ENCODE measurements around the gene CUL2. TPM values are rescaled to one million over a fixed set of nuclear protein-coding genes. Genes with fewer than 3 reads are reported as not detected.

The CUL2 gene
- polyA plus RNA-seq, 2 donors: 5.3 to 11.3 TPM

GRCh38 chr10:35011771-35012191, 78.4 kb downstream of the CUL2 start:
- Histone ChIP-seq H3K9me3 (ENCODE audit: control insufficient read depth in 2 of 2, insufficient read depth in 1 of 2, low read depth in 1 of 2, low read length in 1 of 2) (no peaks in the 10 kb centered on the region), H3K4me3 (ENCODE audit: low read depth in 1 of 2, low read length in 2 of 2) (no peak overlapping the region), H3K4me1 (ENCODE audit: control insufficient read depth in 2 of 2, insufficient read depth in 2 of 2, low read length in 1 of 2) (no peaks in the 10 kb centered on the region), H3K27ac (ENCODE audit: low read depth in 2 of 2, low read length in 1 of 2) (no peak overlapping the region), H3K36me3 (ENCODE audit: control insufficient read depth in 2 of 2, insufficient read depth in 2 of 2, low read length in 1 of 2) (peaks cover 8 to 11% of the 10 kb centered on the region in 2 donors), H3K27me3 (ENCODE audit: control insufficient read depth in 1 of 2, insufficient read depth in 2 of 2, low read length in 2 of 2) (no peaks in the 10 kb centered on the region)
- WGBS, 2 donors: 89 to 90% methylated on average over 7 of the region's 7 CpGs

GRCh38 chr10:35007858-35008301, 82.3 kb downstream of the CUL2 start:
- 95 to 96% methylated on average over 4 of the region's 4 CpGs for WGBS, 2 donors
- Histone ChIP-seq H3K9me3 (ENCODE audit: control insufficient read depth in 2 of 2, insufficient read depth in 1 of 2, low read depth in 1 of 2, low read length in 1 of 2) (no peaks in the 10 kb centered on the region), H3K36me3 (ENCODE audit: control insufficient read depth in 2 of 2, insufficient read depth in 2 of 2, low read length in 1 of 2) (peaks cover 8 to 10% of the 10 kb centered on the region in 2 donors), H3K4me3 (ENCODE audit: low read depth in 1 of 2, low read length in 2 of 2) (no peak overlapping the region), H3K4me1 (ENCODE audit: control insufficient read depth in 2 of 2, insufficient read depth in 2 of 2, low read length in 1 of 2) (no peaks in the 10 kb centered on the region), H3K27ac (ENCODE audit: low read depth in 2 of 2, low read length in 1 of 2) (peak overlapping the region in 1 of 2 donors; percentile 13), H3K27me3 (ENCODE audit: control insufficient read depth in 1 of 2, insufficient read depth in 2 of 2, low read length in 2 of 2) (no peaks in the 10 kb centered on the region)

GRCh38 chr10:35006836-35007235, 83.3 kb downstream of the CUL2 start:
- 77 to 83% methylated on average over 4 of the region's 4 CpGs for WGBS, 2 donors

GRCh38 chr10:35005868-35006267, 84.3 kb downstream of the CUL2 start:
- Histone ChIP-seq H3K4me3 (ENCODE audit: low read depth in 1 of 2, low read length in 2 of 2) (no peak overlapping the region), H3K9me3 (ENCODE audit: control insufficient read depth in 2 of 2, insufficient read depth in 1 of 2, low read depth in 1 of 2, low read length in 1 of 2) (no peaks in the 10 kb centered on the region), H3K27me3 (ENCODE audit: control insufficient read depth in 1 of 2, insufficient read depth in 2 of 2, low read length in 2 of 2) (no peaks in the 10 kb centered on the region), H3K36me3 (ENCODE audit: control insufficient read depth in 2 of 2, insufficient read depth in 2 of 2, low read length in 1 of 2) (peaks cover 4 to 8% of the 10 kb centered on the region in 2 donors), H3K4me1 (ENCODE audit: control insufficient read depth in 2 of 2, insufficient read depth in 2 of 2, low read length in 1 of 2) (no peaks in the 10 kb centered on the region), H3K27ac (ENCODE audit: low read depth in 2 of 2, low read length in 1 of 2) (no peak overlapping the region)
- 78 to 82% methylated on average over 8 of the region's 8 CpGs for WGBS, 2 donors

More at GRCh38 chr10:35006836-35007235, 83.3 kb downstream of the CUL2 start:
- Histone ChIP-seq H3K36me3 (ENCODE audit: control insufficient read depth in 2 of 2, insufficient read depth in 2 of 2, low read length in 1 of 2) (peaks cover 4 to 8% of the 10 kb centered on the region in 2 donors), H3K4me3 (ENCODE audit: low read depth in 1 of 2, low read length in 2 of 2) (no peak overlapping the region), H3K27ac (ENCODE audit: low read depth in 2 of 2, low read length in 1 of 2) (no peak overlapping the region), H3K9me3 (ENCODE audit: control insufficient read depth in 2 of 2, insufficient read depth in 1 of 2, low read depth in 1 of 2, low read length in 1 of 2) (no peaks in the 10 kb centered on the region), H3K27me3 (ENCODE audit: control insufficient read depth in 1 of 2, insufficient read depth in 2 of 2, low read length in 2 of 2) (no peaks in the 10 kb centered on the region), H3K4me1 (ENCODE audit: control insufficient read depth in 2 of 2, insufficient read depth in 2 of 2, low read length in 1 of 2) (no peaks in the 10 kb centered on the region)

GRCh38 chr10:35004651-35005050, 85.5 kb downstream of the CUL2 start:
- H3K9me3 ChIP-seq (ENCODE audit: control insufficient read depth in 2 of 2, insufficient read depth in 1 of 2, low read depth in 1 of 2, low read length in 1 of 2): no peaks in the 10 kb centered on the region

DNA sequence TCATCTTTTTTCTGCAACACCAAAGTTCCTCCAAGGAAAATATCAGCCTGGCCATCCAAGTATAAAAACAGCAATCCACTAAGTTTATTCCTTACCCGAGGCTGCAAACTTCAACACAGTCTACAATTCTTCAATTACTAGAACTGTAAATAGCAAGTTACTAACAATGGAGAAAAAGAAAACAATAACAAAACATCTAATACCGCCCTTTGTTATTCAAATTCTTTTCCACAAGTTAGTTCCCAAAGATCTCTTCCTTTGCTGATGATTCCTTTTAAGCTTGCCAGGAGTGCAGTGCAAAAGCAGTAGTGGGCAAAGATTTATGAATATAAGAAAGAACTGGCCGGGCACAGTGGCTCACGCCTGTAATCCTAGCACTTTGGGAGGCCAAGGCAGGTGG, 86.2 kb downstream of the CUL2 start:
- no peaks in the 10 kb centered on the region for H3K9me3 ChIP-seq (ENCODE audit: control insufficient read depth in 2 of 2, insufficient read depth in 1 of 2, low read depth in 1 of 2, low read length in 1 of 2)
- whole genome bisulfite sequencing, 2 donors: 87% methylated on average over 4 of the region's 4 CpGs
- peaks cover 0 to 5% of the 10 kb centered on the region in 2 donors for H3K36me3 ChIP-seq (ENCODE audit: control insufficient read depth in 2 of 2, insufficient read depth in 2 of 2, low read length in 1 of 2)
- no peak overlapping the region for H3K4me3 ChIP-seq (ENCODE audit: low read depth in 1 of 2, low read length in 2 of 2)
- H3K27me3 ChIP-seq (ENCODE audit: control insufficient read depth in 1 of 2, insufficient read depth in 2 of 2, low read length in 2 of 2): no peaks in the 10 kb centered on the region
- H3K27ac ChIP-seq (ENCODE audit: low read depth in 2 of 2, low read length in 1 of 2): no peak overlapping the region
- H3K4me1 ChIP-seq (ENCODE audit: control insufficient read depth in 2 of 2, insufficient read depth in 2 of 2, low read length in 1 of 2): no peaks in the 10 kb centered on the region

More at GRCh38 chr10:35004651-35005050, 85.5 kb downstream of the CUL2 start:
- Histone ChIP-seq H3K4me3 (ENCODE audit: low read depth in 1 of 2, low read length in 2 of 2) (no peak overlapping the region), H3K36me3 (ENCODE audit: control insufficient read depth in 2 of 2, insufficient read depth in 2 of 2, low read length in 1 of 2) (peaks cover 0 to 5% of the 10 kb centered on the region in 2 donors), H3K27ac (ENCODE audit: low read depth in 2 of 2, low read length in 1 of 2) (no peak overlapping the region), H3K4me1 (ENCODE audit: control insufficient read depth in 2 of 2, insufficient read depth in 2 of 2, low read length in 1 of 2) (no peaks in the 10 kb centered on the region), H3K27me3 (ENCODE audit: control insufficient read depth in 1 of 2, insufficient read depth in 2 of 2, low read length in 2 of 2) (no peaks in the 10 kb centered on the region)
- WGBS, 2 donors: 89 to 91% methylated on average over 3 of the region's 3 CpGs

DNA sequence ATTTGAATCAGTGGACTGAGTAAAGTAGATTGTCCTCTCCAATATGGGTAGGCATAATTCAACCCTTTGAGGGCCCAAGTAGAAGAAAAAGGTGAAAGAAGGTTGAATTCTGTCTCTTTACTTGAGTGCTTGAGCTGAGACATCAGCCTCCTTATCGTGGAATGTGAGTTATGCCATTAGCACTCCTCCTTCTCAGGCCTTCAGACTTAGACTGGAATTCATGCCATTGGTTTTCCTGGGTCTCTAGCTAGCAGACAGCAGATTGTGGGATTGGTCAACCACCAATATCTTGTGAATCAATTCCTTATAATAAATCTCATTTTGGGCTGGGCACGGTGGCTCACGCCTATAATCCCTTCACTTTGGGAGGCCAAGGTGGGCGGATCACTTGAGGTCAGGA, 89.2 kb downstream of the CUL2 start:
- Histone ChIP-seq H3K27ac (ENCODE audit: low read depth in 2 of 2, low read length in 1 of 2) (no peak overlapping the region), H3K9me3 (ENCODE audit: control insufficient read depth in 2 of 2, insufficient read depth in 1 of 2, low read depth in 1 of 2, low read length in 1 of 2) (no peaks in the 10 kb centered on the region), H3K4me1 (ENCODE audit: control insufficient read depth in 2 of 2, insufficient read depth in 2 of 2, low read length in 1 of 2) (no peaks in the 10 kb centered on the region), H3K36me3 (ENCODE audit: control insufficient read depth in 2 of 2, insufficient read depth in 2 of 2, low read length in 1 of 2) (no peaks in the 10 kb centered on the region), H3K4me3 (ENCODE audit: low read depth in 1 of 2, low read length in 2 of 2) (no peak overlapping the region), H3K27me3 (ENCODE audit: control insufficient read depth in 1 of 2, insufficient read depth in 2 of 2, low read length in 2 of 2) (no peaks in the 10 kb centered on the region)
- WGBS, 2 donors: 88 to 95% methylated on average over 4 of the region's 4 CpGs

DNA sequence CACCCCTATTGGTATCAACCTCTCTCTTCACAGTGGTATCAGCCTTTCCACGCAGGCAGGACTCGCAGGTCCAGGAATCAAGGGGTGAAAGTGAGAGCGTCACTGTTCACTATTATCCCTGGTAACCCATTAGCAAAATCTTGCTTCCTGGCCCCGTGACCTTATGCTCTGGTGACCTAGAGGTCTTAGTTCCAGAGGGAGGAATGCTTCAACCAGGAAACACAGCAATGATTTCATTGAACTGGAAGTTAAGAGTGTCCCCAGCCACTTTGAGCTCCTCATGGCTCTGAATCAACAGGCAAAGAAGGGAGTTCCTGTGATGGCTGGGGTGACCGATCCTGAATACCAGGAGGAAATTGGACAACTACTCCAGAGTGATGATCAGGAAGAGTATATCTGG, 90.6 kb downstream of the CUL2 start:
- 90% methylated on average over 5 of the region's 5 CpGs for WGBS, 2 donors

DNA sequence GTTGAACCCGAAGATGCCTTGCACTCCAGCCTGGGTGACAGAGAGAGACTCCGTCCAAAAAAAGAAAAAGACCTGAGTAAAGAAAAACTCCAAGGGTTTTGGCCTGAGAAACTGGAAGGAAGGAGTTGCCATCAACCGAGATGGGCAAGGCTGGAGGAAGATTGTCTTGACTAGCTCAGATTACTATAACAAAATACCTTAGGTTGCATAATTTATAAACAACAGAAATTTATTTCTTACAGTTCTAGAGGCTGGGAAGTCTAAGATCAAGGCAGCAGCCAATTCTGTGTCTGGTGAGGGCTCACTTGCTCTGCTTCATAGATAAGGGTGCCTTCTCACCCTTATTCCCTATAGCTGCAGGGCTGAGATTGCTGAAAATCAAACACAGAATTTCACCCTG, 91.2 kb downstream of the CUL2 start:
- no peak overlapping the region for H3K27ac ChIP-seq (ENCODE audit: low read depth in 2 of 2, low read length in 1 of 2)
- H3K36me3 ChIP-seq (ENCODE audit: control insufficient read depth in 2 of 2, insufficient read depth in 2 of 2, low read length in 1 of 2): no peaks in the 10 kb centered on the region
- no peaks in the 10 kb centered on the region for H3K9me3 ChIP-seq (ENCODE audit: control insufficient read depth in 2 of 2, insufficient read depth in 1 of 2, low read depth in 1 of 2, low read length in 1 of 2)
- H3K4me3 ChIP-seq (ENCODE audit: low read depth in 1 of 2, low read length in 2 of 2): no peak overlapping the region
- H3K27me3 ChIP-seq (ENCODE audit: control insufficient read depth in 1 of 2, insufficient read depth in 2 of 2, low read length in 2 of 2): no peaks in the 10 kb centered on the region
- WGBS, 2 donors: 97% methylated on average over 3 of the region's 3 CpGs
- peaks cover 0 to under 1% of the 10 kb centered on the region in 2 donors for H3K4me1 ChIP-seq (ENCODE audit: control insufficient read depth in 2 of 2, insufficient read depth in 2 of 2, low read length in 1 of 2)

More for the DNA sequence above, 90.6 kb downstream of the CUL2 start:
- Histone ChIP-seq H3K27me3 (ENCODE audit: control insufficient read depth in 1 of 2, insufficient read depth in 2 of 2, low read length in 2 of 2) (no peaks in the 10 kb centered on the region), H3K4me1 (ENCODE audit: control insufficient read depth in 2 of 2, insufficient read depth in 2 of 2, low read length in 1 of 2) (no peaks in the 10 kb centered on the region), H3K27ac (ENCODE audit: low read depth in 2 of 2, low read length in 1 of 2) (no peak overlapping the region), H3K36me3 (ENCODE audit: control insufficient read depth in 2 of 2, insufficient read depth in 2 of 2, low read length in 1 of 2) (no peaks in the 10 kb centered on the region), H3K9me3 (ENCODE audit: control insufficient read depth in 2 of 2, insufficient read depth in 1 of 2, low read depth in 1 of 2, low read length in 1 of 2) (no peaks in the 10 kb centered on the region), H3K4me3 (ENCODE audit: low read depth in 1 of 2, low read length in 2 of 2) (no peak overlapping the region)

GRCh38 chr10:34996843-34997242, 93.3 kb downstream of the CUL2 start:
- no peak overlapping the region for H3K27ac ChIP-seq (ENCODE audit: low read depth in 2 of 2, low read length in 1 of 2)
- 74% methylated on average over 6 of the region's 6 CpGs for WGBS, 2 donors
- H3K9me3 ChIP-seq (ENCODE audit: control insufficient read depth in 2 of 2, insufficient read depth in 1 of 2, low read depth in 1 of 2, low read length in 1 of 2): no peaks in the 10 kb centered on the region
- H3K4me1 ChIP-seq (ENCODE audit: control insufficient read depth in 2 of 2, insufficient read depth in 2 of 2, low read length in 1 of 2): peaks cover 0 to 3% of the 10 kb centered on the region in 2 donors
- no peaks in the 10 kb centered on the region for H3K27me3 ChIP-seq (ENCODE audit: control insufficient read depth in 1 of 2, insufficient read depth in 2 of 2, low read length in 2 of 2)
- no peak overlapping the region for H3K4me3 ChIP-seq (ENCODE audit: low read depth in 1 of 2, low read length in 2 of 2)
- H3K36me3 ChIP-seq (ENCODE audit: control insufficient read depth in 2 of 2, insufficient read depth in 2 of 2, low read length in 1 of 2): no peaks in the 10 kb centered on the region

All from esophagus (tissue), 2 donors.